Stimulated activated CD8-positive, alpha-beta memory T cell treated with anti-CD3 and anti-CD28 coated beads, Interleukin-7, amount 100 ng/mL, for 4 hours (primary cell): Measurements from ENCODE around the gene CTPS1.

Experiments used
- DNase-seq, 2 donors: peaks; one replicate each; pipeline ENCODE4 v3.0.0-alpha.2; 2020; ENCODE audit warnings: low read depth in 2 of 2

CTPS1 gene

DNA sequence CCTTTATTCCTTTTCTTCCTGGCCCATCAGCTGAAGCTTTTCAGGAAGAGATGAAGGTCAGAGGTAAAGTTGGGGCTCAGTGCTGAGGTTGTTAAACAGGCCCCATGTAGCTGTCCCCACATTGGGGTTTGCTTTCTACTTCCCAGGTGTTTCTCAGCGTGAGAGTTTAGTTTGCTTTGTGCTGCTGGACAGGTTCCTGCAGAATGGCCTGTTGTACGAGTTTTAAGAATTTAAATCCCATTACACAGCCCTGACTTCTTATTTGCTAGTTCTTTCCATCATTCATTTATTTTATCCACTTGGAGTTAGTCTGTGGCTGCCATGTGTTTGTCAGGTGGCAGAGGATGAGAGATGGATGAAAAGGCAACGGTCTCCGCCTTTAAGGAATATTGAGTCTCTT, 19.2 kb downstream of the CTPS1 start:
- DNase-seq = no peak

DNA sequence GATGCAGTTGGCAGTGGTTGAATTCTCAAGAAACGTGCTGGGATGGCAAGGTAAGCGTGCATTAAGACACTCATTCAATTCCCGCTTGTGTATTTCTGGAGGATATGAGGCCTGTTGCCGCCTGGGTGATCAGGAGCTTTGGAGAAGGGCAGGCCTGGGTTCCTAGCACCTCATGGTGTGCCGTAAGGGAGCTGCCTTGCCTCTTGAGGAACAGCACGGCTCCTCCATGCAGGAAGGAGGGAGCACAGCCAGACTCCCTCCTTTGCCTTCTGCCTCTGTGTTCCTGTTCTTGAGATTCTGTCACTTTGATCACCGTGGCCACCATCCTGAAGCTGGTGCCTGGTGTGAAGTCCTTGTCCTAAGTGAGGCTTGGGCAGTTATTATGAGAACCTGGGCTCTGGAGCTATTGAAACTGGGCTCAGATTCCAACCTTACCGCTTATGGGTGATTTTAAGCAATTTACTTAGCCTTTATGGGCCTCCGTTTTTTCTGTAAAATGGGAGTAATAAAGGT, 23.7 kb downstream of the CTPS1 start:
- DNase-seq = no peak

DNA sequence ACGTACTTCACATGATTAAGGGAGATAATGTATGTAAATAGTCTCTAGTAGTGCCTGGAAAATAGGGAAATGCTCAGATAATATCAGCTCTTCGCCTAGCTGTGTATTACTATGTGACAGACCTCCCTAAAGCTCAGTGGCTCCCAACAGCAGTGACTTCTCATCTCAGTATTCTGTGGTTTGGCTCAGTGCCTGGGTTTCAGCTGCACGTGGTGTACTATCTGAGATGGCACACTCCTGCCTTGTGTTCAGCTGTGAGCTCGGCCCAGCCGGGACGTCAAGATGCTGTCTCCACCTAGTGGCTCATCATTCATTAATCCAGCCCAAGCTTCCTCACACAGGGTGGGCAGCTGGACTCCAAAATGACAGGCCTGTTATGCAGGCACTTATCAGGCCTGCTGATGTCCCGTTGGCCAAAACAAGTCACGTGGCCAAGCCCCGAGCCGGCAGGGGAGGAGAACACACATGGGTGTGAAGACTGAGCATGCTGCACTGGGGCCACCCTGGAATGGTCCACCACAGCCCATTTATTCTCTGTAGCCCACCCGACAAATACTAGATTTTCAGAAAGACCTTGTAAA, 24.2 kb downstream of the CTPS1 start:
- DNase-seq = peak; percentile 72 to 84

DNA sequence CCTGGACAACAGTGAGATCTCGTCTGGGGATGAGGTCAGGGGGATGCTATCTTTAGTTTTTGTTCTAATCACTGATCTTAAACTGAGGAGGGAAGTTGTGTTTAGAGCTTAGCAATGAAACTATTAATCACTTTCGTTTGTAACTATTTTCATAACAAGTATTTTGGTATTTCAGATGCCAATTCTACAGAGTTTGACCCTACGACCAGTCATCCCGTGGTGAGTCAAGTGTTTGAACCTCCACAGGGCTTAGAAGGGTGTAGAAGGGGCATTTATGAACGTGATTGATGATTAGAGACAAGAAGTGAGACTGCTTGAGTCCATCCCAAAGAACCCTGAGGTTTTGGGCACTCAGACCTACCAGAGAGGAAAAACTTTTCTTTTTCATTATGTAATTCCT, 26.4 kb downstream of the CTPS1 start:
- DNase-seq = no peak

DNA sequence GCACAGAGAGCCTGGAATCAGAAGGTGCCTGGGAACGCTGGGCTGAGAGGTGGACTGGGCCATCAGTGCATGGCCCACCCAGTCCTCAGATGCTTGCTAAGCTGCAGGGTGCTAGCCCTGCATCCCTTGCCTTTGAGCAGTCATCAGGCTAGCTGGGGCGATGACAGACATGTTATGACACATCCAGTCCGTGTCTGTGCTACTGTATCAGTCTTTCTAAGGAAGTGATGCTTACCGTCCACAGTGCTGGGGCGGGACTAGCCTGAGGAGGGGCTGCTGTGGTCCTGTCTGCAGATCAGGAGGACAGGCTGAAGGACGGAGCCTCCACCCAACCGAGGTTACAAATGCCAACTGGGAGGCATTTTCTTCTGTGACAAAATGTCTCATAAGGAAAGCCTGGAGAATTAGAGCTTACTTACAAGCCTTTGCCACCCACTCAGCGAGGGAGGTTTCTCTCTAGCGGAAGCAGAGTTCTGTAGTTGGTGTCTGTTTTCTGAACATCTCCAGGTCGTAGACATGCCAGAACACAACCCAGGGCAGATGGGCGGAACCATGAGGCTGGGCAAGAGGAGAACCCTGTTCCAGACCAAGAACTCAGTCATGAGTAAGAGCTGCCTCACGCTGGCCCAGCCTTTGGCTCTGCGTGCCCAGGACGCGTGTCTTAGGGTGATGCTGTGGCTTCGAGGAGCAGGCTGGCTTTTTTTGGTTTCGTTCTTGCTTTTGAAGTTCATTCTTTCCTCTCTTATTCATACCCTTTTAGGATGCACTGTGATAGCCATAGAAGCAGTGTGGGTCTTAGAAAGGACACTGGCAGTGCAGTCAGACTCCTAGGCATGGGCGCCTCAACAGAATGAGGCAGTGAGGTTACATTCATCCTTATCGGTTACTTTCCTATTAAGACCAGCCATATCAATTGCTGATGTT, 27.7 kb downstream of the CTPS1 start:
- no peak for DNase-seq

DNA sequence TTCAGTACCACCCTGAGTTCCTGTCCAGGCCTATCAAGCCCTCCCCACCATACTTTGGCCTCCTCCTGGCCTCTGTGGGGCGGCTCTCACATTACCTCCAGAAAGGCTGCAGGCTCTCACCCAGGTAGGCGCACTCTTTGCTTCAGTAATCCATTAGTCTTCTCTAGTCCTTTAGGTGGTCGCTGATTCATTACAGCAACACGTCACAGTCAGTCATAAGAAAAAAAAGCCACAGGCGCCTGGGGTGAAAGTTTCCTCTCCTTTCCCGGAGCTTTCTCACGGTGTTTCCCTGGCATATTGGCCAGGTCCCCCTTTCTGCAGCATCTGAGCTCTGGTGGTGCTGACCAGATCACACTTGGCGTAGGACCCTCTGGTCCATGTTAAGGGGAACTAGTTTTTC, 30.0 kb downstream of the CTPS1 start:
- no peak for DNase-seq

DNA sequence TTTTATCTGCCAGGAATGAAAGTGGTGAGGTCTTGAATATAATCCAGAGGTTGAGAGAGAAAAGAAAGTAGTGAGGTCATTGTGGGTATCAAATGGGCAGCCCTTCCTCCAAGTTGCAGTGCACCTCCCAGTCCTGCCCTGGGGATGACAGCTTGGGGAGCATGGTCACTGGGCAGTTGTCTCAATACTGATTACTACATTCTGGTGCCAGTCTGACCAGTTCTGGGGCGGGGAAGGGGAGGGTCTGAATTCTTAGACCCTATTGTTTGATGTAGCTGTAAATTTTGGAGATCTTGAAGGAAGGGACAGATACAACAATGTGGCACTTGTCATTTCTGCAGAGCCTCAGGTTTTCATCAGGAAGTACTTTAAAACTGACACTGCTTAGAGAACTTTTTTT, 30.8 kb downstream of the CTPS1 start:
- no peak for DNase-seq

DNA sequence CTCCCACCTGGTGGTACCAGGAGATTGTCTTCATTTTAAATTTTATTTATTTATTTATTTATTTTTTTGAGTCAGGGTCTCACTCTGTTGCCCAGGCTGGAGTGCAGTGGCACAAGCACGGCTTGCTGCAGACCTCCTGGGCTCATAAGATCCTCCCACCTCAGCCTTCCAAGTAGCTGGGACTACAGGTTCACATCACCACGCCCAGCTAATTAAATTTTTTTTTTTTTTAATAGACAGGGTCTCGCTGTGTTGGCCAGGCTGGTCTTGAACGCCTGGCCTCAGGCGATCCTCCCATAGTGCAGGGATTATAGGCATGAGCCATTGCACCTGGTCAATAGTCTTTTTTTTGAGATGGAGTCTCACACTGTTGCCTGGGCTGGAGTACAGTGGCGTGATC, 33.5 kb downstream of the CTPS1 start:
- DNase-seq = no peak

DNA sequence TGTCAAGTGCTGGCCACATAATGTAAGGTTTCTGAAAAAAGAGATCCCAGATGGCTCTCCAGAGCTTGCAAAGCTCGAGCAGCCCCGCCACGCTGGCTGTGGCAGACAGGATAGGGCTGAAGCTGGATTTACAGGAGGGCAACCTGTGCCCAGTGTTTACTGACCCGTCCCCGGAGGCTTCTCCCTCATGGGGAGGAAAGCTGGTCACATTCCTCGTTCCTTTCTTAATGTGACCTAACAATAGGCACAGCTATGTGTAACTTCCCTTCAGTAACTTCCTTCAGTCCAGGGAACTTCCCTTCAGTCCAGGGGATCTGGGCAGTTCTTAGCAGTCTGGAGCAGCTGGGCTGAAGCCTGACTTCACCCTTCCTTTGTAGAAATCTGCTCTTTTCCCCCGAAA, 34.3 kb downstream of the CTPS1 start:
- DNase-seq = no peak

DNA sequence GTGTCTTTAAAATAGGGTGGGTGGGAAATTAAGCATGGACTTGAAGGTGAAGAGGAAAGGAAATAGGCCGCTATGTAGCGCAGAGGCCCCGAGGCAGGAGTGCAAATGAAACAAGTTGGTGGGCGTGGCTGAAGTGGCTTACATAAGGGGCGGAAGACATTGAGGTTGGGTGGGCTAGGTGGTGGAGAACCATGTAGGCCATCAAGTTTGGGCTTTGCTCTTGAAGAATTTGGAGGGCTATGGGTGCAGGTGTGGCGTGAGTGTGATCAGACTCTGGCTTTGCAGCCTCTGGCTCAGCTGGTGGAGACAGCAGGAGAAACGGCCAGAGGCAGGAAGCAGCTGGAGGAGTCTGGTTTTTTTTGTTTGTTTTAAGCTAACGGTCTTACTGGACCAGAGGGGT, 35.4 kb downstream of the CTPS1 start:
- DNase-seq = no peak

DNA sequence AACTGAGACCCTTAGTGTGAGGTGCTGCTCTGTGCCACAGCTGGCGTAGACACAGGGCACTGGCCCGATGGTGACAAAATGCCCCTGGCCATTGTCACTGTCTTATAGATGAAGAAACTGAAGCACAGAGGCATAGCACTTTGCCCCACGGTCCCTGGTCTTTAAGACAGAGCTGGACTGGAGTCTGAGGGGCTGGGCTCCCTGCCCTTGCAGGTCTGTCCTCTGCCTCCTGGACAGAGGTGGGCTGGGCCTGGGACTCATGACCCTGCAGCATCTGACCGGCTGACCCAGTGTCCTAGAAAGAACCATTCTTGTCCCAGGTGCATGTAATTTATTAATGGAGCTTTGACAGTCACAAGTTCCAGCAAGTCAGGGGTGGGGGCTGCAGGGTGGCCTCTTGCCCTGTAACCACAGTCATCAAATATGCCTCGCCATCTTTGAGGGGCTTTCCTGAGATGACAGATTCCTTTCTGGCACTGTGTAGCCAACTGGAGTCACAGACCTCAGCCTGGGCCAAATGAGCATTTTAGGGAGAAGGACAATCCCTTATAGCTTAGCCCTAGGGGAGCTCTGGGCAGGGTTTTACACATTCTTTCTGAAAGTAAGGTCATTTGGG, 35.9 kb downstream of the CTPS1 start:
- DNase-seq = no peak

DNA sequence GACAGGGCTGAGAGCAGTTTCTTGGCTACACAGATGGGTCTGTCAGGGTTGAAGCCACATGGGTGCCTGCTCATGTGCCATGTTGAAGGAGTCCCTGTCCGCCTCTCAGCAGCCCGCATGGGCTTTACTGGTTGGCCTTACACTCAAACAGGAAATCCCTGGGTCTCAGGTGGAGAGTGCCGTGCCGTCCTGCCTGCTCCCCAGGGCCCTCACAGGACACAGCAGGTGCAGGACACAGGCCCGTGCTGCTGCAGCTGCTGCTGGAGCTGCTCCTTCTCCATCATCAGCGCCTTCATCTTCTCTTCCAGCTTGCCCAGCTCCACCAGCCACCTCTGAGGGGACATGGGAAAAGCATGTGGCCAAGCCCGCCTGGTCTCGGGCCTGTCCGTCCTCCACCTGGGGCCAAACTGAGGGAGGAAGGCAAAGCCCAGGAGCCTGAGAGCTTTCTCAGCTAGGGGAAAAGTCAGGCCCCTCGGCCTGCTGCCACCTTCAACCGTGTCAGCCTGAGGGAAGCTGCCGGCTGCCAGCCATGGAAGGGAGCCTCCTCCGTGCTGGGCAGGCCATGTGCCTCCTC, 36.5 kb downstream of the CTPS1 start:
- no peak for DNase-seq

DNA sequence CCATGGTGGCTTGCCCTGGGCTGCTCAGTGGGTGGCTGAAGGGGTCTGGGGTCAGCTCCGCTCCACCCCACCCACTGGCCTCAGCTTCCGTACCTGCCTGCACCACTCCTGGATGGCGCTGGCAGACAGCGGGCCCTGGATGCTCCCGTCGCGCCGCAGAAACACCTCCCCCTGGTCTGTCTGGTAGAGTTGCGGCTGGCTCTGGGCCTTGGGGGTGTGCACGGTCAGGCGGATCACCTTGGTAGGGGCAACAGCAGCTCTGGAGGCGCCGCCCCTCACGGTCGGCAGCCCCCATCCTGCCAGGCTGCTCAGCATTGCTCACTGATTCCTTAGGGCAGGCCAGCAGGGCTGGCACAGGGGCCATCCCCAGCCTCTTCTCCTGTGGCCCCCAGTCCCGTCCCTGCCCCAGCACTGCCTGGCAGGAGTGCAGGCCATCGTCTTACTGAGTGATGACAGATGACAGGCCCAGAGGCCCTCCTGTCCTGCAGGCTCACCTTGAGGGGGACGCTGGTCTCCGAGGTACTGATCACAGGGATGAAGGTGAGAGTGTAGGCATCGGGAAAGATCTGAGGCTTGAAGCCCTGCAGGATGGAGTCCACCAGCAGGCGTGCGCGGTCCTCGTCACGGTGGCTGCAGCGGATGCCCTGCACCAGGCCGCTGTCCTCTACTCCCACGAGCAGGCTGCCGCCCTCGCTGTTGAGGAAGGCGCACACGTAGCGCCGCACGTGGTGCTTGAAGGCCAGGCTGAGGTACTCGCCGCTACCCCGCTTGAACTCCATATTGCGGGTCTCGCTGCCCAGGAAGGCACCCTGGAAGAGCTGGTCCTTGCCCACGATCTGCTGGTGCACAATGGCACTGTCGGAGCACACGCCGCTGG, 37.9 kb downstream of the CTPS1 start:
- no peak for DNase-seq

DNA sequence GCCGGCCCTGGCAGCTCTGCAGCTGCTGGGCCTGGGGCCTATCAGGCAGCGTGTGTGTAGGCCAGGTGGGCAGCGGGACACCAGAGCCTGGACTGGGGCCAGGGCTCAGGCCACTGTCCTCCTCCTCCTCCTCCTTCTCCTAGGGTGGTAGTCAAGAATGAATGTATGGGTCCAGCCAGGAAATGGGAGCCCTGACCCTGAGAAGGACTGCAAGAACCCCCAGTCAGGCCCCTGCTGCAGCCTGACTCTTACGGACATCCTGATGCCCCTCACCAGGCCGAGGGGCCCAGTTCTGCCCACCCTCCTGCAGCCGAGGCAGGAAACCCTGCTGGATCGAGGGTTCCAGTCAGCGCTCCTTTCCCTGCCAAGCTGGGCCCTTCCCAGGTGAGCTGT, 38.5 kb downstream of the CTPS1 start:
- no peak for DNase-seq

DNA sequence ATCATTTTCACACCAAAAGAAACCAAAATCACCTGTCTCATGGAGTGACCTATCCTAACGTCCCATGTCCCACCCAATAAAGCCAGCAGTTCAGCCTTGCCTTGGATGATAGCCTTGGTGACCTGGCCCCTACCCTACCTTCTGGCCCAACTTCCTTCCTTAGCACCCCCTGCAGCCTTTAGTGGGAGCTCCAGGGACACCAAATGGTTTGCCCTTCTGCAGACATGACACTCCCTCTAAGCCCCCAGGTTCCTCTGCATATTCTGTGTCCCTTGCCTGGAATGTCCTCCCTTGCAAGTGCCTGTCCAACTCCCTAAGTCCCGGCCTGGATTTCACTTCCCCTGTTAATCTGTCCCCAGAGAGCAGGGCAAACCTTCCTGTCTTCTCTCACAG, 39.9 kb downstream of the CTPS1 start:
- no peak for DNase-seq

DNA sequence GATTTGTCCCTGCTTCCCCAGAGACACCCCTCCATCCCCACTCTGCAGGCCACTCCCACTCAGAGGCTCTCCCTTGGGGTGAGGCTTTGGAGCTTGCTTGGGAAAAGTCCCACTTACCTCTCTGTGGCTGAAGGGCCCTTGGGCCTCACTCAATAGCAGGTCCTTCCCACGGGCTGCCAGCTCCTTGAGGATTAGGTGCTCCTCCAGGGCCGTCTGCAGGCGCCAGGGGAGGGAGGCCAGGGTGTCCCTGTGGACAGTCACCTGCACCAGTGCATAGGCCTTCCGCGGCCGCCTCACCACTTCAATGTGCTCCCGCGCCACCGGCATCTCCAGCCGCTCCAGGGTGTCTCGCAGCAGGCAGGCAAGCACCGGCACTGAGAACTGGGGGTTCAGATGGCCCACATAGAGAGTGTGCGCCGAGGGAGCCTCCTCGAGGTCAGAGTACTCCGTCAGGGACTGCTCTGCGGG, 40.6 kb downstream of the CTPS1 start:
- no peak for DNase-seq

DNA sequence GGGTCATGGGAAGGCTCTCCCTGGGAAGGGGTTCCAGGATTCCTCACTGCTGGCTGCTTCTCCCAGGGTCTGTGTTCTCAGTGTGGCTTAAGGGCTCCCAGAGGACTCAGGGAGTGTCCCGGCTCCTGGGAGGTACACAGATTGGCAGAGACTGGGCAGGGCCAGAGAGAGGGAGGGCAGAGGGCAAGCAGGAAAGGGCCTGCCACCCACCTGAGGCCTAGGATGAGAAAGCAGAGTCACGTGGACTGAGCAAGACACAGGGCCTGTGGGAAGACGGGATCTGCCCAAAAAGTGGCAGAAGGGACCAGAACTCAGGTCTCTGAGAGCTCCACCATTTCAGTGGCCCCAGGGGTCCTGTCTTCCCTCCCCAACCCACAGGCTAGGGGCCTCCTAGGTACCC, 41.2 kb downstream of the CTPS1 start:
- DNase-seq = no peak

DNA sequence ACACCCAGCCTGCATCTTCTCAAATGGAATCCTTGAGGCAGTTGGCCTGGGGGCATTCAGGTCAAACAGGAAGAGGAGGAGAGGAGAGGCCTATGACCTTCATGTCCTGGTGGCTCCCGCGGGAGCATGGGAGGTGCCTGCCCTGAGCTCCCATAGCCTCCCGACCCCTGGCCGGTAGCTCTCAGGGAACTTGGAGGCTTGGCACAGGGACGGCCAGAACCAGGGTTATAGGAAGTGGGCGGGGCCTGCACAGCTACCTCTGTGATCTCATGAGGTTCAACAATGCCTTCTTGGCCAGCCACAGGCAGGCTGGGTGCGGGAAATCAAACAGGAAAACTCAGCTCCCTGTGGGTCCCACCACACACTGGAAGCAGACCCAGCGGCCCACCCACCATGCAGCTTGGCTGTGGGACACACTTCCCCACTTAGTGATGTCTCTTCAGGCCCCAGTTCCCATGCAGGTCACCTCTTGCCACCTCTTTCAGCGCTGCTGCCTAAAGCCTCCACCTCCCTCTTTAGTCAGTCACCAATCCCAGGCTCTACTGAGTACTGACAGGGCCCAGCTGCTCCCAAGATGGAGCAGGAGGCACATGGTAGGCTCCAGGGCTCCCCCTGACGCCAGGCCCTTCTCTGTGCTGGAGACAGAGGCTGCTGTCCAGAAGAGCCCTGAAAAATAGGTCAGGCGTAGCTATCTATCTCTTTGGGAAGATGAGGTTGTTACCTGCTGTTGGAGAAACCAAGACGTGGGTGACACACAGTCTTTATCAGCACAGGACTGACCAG, 42.2 kb downstream of the CTPS1 start, which contains the start of gene SLFNL1:
TSS of gene SLFNL1 (minus strand) at position 200 of the 783 bp plus-strand sequence. CDS start 1,065 bp downstream, outside the sequence.
- no peak for DNase-seq

DNA sequence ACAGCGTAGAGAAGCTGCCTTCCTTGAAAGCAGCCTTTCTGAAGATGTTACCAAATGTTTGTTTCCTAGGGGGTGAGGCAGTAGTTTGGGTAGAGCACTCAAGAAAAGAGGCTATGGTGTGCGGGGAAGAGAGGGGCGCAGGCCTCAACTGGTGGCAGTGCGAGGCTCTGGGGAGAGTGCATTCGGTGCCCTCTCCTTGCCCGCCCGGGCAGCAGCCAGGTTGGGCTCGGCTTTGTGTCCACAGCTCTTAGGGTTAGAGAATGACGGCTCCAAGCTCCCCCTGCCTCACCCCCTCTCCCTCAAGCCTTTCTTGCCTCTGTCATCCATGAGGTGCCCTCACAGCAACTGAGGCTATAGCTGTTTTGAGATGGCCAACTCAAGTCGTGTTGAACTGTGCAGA, 42.9 kb downstream of the CTPS1 start:
- DNase-seq = no peak

DNA sequence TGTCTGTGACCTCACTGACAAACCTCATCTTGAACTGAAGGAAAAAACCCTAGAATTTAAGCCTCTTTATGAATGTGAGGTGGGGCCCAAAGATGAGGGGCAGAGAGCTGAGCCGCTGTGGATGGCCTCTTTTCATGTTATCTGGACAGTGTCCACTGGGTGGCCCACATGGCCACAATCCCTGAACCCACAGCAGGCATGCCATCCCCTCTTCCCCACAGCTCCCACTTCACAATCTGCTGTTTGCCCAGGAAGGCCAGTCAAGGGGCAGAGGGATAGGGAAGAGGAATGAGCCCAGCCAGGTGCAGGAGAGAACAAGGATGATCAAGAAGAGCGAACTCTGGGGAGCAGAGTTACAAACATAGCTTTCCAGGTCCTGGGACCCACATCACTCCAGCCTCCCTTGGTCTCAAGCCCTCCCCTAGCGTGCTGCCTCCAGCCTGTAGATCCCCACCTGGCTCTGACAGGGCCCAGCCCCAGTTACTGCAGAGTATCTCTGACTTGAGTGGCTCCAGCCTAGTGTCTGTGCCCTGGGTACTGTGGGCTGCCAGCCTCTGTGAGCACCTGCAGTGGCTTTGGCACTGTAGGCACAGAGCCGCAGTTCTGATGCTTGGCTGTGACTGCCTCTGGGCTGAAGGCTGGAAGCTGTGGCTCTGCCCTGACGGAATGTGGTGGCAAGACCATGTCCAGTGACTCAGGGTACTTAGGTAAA, 43.9 kb downstream of the CTPS1 start:
- DNase-seq = no peak
